Tibial nerve (tissue), 4 donors: ENCODE measurements around the gene FOS. TPM values are rescaled to one million over a fixed set of nuclear protein-coding genes. Genes with fewer than 3 reads are reported as not detected.

Experiments
- DNase-seq, 2 donors: peaks; one replicate each; pipeline ENCODE4 v3.0.0-alpha.2; 2019; ENCODE audit warnings: low spot score in 2 of 2
- H3K27ac ChIP-seq, 4 donors: fragments of 200-600 bp; sonication (generic) in 3 of 4; one replicate each; pipeline ENCODE4 v1.5.1; 2017 to 2019; ENCODE audit warnings: mild to moderate bottlenecking in 1 of 4
- H3K27me3 ChIP-seq, 2 donors: fragments of 200-600 bp; sonication (generic) in 1 of 2; one replicate each; pipeline versions ENCODE4 v1.5.1 to v1.6.0; 2017 to 2019
- H3K36me3 ChIP-seq, 3 donors: fragments of 200-600 bp; sonication (generic); one replicate each; pipeline ENCODE4 v1.5.1; 2018 to 2019
- H3K4me1 ChIP-seq, 4 donors: fragments of 200-600 bp; sonication (generic) in 3 of 4; one replicate each; pipeline ENCODE4 v1.5.1; 2017 to 2019
- H3K4me3 ChIP-seq, 4 donors: fragments of 200-600 bp; sonication (generic) in 3 of 4; one replicate each; pipeline ENCODE4 v1.5.1; 2017 to 2019; ENCODE audit warnings: mild to moderate bottlenecking in 1 of 4, moderate library complexity in 1 of 4
- H3K9me3 ChIP-seq, 4 donors: fragments of 200-600 bp; sonication (generic) in 3 of 4; one replicate each; pipeline ENCODE4 v1.5.1; 2017 to 2019
- EP300 ChIP-seq, 2 donors: sonication (generic); formaldehyde crosslinking; IDR thresholded peaks; one replicate each; pipeline ENCODE4 v1.6.1; 2017; ENCODE audit warnings: antibody characterized with exemption in 2 of 2, mild to moderate bottlenecking in 1 of 2
- POLR2A ChIP-seq, 2 donors: fragments of 450-650 bp; IDR thresholded peaks; one replicate each; pipeline ENCODE4 v1.6.1; 2017; ENCODE audit warnings: antibody characterized with exemption in 2 of 2, mild to moderate bottlenecking in 2 of 2, moderate library complexity in 2 of 2
- WGBS, 2 donors: methylation state at CpG; one replicate each; pipeline ENCODE4 v1.1.5; 2018; 5-methylcytosine and 5-hydroxymethylcytosine counted together
- total RNA-seq, 4 donors: library from RNA; depleted of rRNA; stranded (reverse); fragments of >200 nt; gene quantifications; one replicate each; pipeline ENCODE4 v1.1.0, GENCODE V29; 2016
- TF ChIP-seq, protein P1 (sequence below), 5 experiments: fragments of 200-600 bp in 3 of 5; fragments of 450-650 bp in 2 of 5; sonication (generic) in 3 of 5; IDR thresholded peaks; one replicate each; pipeline ENCODE4 v1.5.1; 2016 to 2019; ENCODE audit warnings: antibody characterized with exemption in 5 of 5, mild to moderate bottlenecking in 3 of 5, moderate library complexity in 2 of 5

FOS gene
- 1,000 to 10,000 TPM in 1 of 4 donors, 100 to 1,000 TPM in 3; 373 to 1,352 (median 619) TPM for total RNA-seq

DNA sequence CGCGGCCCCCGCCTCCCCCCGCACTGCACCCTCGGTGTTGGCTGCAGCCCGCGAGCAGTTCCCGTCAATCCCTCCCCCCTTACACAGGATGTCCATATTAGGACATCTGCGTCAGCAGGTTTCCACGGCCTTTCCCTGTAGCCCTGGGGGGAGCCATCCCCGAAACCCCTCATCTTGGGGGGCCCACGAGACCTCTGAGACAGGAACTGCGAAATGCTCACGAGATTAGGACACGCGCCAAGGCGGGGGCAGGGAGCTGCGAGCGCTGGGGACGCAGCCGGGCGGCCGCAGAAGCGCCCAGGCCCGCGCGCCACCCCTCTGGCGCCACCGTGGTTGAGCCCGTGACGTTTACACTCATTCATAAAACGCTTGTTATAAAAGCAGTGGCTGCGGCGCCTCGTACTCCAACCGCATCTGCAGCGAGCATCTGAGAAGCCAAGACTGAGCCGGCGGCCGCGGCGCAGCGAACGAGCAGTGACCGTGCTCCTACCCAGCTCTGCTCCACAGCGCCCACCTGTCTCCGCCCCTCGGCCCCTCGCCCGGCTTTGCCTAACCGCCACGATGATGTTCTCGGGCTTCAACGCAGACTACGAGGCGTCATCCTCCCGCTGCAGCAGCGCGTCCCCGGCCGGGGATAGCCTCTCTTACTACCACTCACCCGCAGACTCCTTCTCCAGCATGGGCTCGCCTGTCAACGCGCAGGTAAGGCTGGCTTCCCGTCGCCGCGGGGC lies at the start of gene FOS:
Gene FOS, plus strand, starts transcription at position 407 of the 731 bp plus-strand sequence. Its CDS starts 155 bp downstream, at position 562.
- Histone ChIP-seq H3K27me3 (no peaks in the 10 kb centered on the region), H3K9me3 (no peaks in the 10 kb centered on the region), H3K36me3 (peaks cover 0 to 35% (median 7%) of the 10 kb centered on the region in 3 donors), H3K27ac (peak within 1 kb of the TSS; percentile 96 to 100 (median 98)), H3K4me1 (peaks cover 0 to 62% (median 45%) of the 10 kb centered on the region in 4 donors), H3K4me3 (peak within 1 kb of the TSS; percentile 71 to 97 (median 85))
- WGBS, 2 donors, result 0% methylated on average over 44 to 64 of the region's 69 CpGs
- DNase-seq, result peak; percentile 92 to 96
- TF ChIP-seq POLR2A (IDR thresholded peaks at IDR 0.05), result peak; percentile 99 to 100
- peak; percentile 49 to 100 for TF ChIP-seq EP300 (IDR thresholded peaks at IDR 0.05)
- TF ChIP-seq, protein P1, sequence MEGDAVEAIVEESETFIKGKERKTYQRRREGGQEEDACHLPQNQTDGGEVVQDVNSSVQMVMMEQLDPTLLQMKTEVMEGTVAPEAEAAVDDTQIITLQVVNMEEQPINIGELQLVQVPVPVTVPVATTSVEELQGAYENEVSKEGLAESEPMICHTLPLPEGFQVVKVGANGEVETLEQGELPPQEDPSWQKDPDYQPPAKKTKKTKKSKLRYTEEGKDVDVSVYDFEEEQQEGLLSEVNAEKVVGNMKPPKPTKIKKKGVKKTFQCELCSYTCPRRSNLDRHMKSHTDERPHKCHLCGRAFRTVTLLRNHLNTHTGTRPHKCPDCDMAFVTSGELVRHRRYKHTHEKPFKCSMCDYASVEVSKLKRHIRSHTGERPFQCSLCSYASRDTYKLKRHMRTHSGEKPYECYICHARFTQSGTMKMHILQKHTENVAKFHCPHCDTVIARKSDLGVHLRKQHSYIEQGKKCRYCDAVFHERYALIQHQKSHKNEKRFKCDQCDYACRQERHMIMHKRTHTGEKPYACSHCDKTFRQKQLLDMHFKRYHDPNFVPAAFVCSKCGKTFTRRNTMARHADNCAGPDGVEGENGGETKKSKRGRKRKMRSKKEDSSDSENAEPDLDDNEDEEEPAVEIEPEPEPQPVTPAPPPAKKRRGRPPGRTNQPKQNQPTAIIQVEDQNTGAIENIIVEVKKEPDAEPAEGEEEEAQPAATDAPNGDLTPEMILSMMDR (IDR thresholded peaks at IDR 0.05), result peak in 2 of 5 experiments; percentile 53 to 67

DNA sequence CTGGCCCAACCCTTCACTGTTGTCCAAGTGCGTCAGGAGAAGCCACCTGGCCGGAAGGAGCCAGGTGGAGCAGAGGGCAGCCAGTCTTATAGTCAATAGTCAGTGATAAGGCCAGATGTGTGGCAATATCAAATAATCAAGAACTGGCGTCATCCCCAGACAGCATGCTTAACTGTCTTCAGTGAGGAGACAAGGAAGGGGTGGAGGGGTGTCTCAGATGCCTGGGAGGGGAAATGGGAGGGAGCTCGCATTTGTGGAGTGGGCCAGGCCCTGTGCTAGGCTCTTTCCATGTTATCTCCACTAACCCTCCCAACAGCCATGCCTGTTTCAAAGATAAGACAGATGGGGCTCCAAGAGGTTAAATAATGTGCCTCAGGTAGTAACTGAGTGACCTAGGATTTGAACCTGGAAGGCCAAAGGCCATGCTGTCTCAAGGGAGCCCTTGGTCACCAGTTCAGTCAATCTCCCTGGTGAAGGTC lies 48.9 kb upstream of the FOS start:
- Histone ChIP-seq H3K27me3 (no peaks in the 10 kb centered on the region), H3K4me3 (no peak overlapping the region), H3K9me3 (no peaks in the 10 kb centered on the region), H3K36me3 (no peaks in the 10 kb centered on the region), H3K27ac (peak overlapping the region in 2 of 4 donors; percentile 43 to 72), H3K4me1 (peaks cover 0 to 12% (median 9%) of the 10 kb centered on the region in 4 donors)
- no peak for TF ChIP-seq EP300 (IDR thresholded peaks at IDR 0.05)
- TF ChIP-seq, protein P1 (IDR thresholded peaks at IDR 0.05), result no peak
- no peak for TF ChIP-seq POLR2A (IDR thresholded peaks at IDR 0.05)
- no peak for DNase-seq
- 79 to 87% methylated on average over 4 of the region's 4 CpGs for WGBS, 2 donors

DNA sequence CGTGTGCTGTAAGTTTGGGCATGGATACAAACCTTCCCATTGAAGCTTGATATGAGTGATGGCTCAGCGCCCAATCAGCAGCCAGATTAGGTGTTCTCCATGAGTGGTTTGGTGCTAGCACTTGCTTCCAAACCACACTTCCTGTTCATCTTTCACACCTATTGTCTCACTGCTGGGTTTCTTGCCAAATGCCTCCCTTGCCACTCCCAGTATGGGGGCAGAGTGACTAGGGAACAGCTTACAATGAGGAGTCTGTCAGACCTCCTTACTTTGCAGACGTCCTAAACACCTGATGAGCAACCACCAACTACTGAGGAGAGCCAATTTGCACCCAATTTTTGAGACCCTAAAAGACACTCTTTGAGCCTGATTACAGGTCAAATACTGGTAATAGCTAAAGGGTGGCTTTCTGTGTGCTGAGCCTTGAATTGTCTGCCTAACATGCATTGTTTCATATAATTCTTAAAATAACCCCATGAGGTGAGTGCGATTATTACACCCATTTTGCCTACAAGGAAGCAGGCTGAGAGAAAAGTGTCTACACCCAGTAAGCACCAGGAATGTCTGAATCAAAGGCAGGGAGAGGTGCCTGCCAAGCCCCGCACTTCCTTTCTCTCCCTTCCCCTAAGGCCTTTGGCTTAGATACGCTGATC lies 48.4 kb upstream of the FOS start:
- 62 to 67% methylated on average over 6 of the region's 6 CpGs for WGBS, 2 donors
- H3K27me3 ChIP-seq, result no peaks in the 10 kb centered on the region
- DNase-seq, result no peak
- TF ChIP-seq, protein P1 (IDR thresholded peaks at IDR 0.05), result peak in 3 of 5 experiments; percentile 10 to 27 (median 22)
- TF ChIP-seq EP300 (IDR thresholded peaks at IDR 0.05), result no peak
- peak overlapping the region in 2 of 4 donors; percentile 44 to 72 for H3K27ac ChIP-seq
- no peaks in the 10 kb centered on the region for H3K9me3 ChIP-seq
- no peaks in the 10 kb centered on the region for H3K36me3 ChIP-seq
- H3K4me1 ChIP-seq, result peaks cover 0 to 12% (median 9%) of the 10 kb centered on the region in 4 donors
- no peak overlapping the region for H3K4me3 ChIP-seq

GRCh38 chr14:75231320-75231719 lies 47.3 kb upstream of the FOS start:
- peak overlapping the region in 1 of 4 donors; percentile 72 for H3K27ac ChIP-seq
- H3K27me3 ChIP-seq, result no peaks in the 10 kb centered on the region
- peaks cover 0 to 12% (median 9%) of the 10 kb centered on the region in 4 donors for H3K4me1 ChIP-seq
- no peaks in the 10 kb centered on the region for H3K36me3 ChIP-seq
- WGBS, 2 donors, result 45 to 98% methylated on average over 2 of the region's 2 CpGs
- no peak overlapping the region for H3K4me3 ChIP-seq
- no peaks in the 10 kb centered on the region for H3K9me3 ChIP-seq
- no peak for TF ChIP-seq EP300 (IDR thresholded peaks at IDR 0.05)
- TF ChIP-seq, protein P1 (IDR thresholded peaks at IDR 0.05), result no peak
- TF ChIP-seq POLR2A (IDR thresholded peaks at IDR 0.05), result no peak
- DNase-seq, result no peak

- no peak for DNase-seq
- Histone ChIP-seq H3K9me3 (no peaks in the 10 kb centered on the region), H3K4me3 (no peak overlapping the region), H3K4me1 (peaks cover 0 to 21% (median 15%) of the 10 kb centered on the region in 4 donors), H3K27me3 (no peaks in the 10 kb centered on the region), H3K36me3 (no peaks in the 10 kb centered on the region), H3K27ac (no peak overlapping the region)
- no peak for TF ChIP-seq EP300 (IDR thresholded peaks at IDR 0.05)
- TF ChIP-seq, protein P1 (IDR thresholded peaks at IDR 0.05), result no peak
- no peak for TF ChIP-seq POLR2A (IDR thresholded peaks at IDR 0.05)
- 86 to 92% methylated on average over 1 of the region's 1 CpG for WGBS, 2 donors
These were observed 46.4 kb upstream of the FOS start for GRCh38 chr14:75232191-75232590.
